Loucy (cell line): Measurements from ENCODE around the gene CCDC8.

ENCODE experiments used
- H2AFZ ChIP-seq: fragments of 200-600 bp; sonication (generic); 2 replicates; pipeline ENCODE4 v1.6.0; 2016; ENCODE audit warnings: antibody characterized with exemption, mild to moderate bottlenecking, low read length, moderate library complexity
- H3F3A ChIP-seq: fragments of 200-600 bp; 2 replicates; pipeline ENCODE4 v1.6.0; 2016; ENCODE audit warnings: antibody characterized with exemption, low read depth, mild to moderate bottlenecking
- H3K27me3 ChIP-seq: fragments of 200-600 bp; sonication (generic); 2 replicates; pipeline ENCODE4 v1.6.1; 2014; ENCODE audit warnings: low read length, mild to moderate bottlenecking; ENCODE audit not compliant: insufficient read depth, poor library complexity, severe bottlenecking
- H3K36me3 ChIP-seq: fragments of 200-600 bp; sonication (generic); 2 replicates; pipeline ENCODE4 v1.6.1; 2016; ENCODE audit warnings: low read length; ENCODE audit not compliant: insufficient read depth
- H3K4me1 ChIP-seq: fragments of 200-600 bp; sonication (generic); 2 replicates; pipeline ENCODE4 v1.5.1; 2014; ENCODE audit warnings: low read length, mild to moderate bottlenecking; ENCODE audit not compliant: insufficient read depth, poor library complexity, severe bottlenecking
- H3K4me2 ChIP-seq: fragments of 200-600 bp; sonication (generic); 2 replicates; pipeline ENCODE4 v1.6.0; 2014; ENCODE audit warnings: antibody characterized with exemption, low read length, low read depth, mild to moderate bottlenecking; ENCODE audit not compliant: poor library complexity, severe bottlenecking
- H3K4me3 ChIP-seq: fragments of 200-600 bp; sonication (generic); 2 replicates; pipeline ENCODE4 v1.5.1; 2014; ENCODE audit warnings: low read length, mild to moderate bottlenecking, mixed read lengths; ENCODE audit not compliant: poor library complexity, severe bottlenecking
- H3K79me2 ChIP-seq: fragments of 200-600 bp; sonication (generic); 2 replicates; pipeline ENCODE4 v1.6.1; 2014; ENCODE audit warnings: low read length; ENCODE audit not compliant: insufficient read depth
- H3K9ac ChIP-seq: fragments of 200-600 bp; sonication (generic); 2 replicates; pipeline ENCODE4 v1.6.0; 2014; ENCODE audit warnings: mild to moderate bottlenecking, low read depth, low read length, moderate library complexity; ENCODE audit not compliant: poor library complexity, severe bottlenecking
- H3K9me2 ChIP-seq: fragments of 200-600 bp; sonication (generic); replicated peaks from 2 replicates; pipeline ENCODE4 v1.6.1; 2016; ENCODE audit warnings: low read depth, low read length, mixed read lengths
- H3K9me3 ChIP-seq: fragments of 200-600 bp; sonication (generic); 2 replicates; pipeline ENCODE4 v1.6.1; 2014; ENCODE audit warnings: mild to moderate bottlenecking, antibody characterized with exemption, low read length, low read depth; ENCODE audit not compliant: insufficient read depth
- H4K20me1 ChIP-seq: fragments of 200-600 bp; sonication (generic); 2 replicates; pipeline ENCODE4 v1.6.0; 2014; ENCODE audit warnings: antibody characterized with exemption, low read length, mild to moderate bottlenecking; ENCODE audit not compliant: insufficient read depth, poor library complexity, severe bottlenecking
- CTCF ChIP-seq: fragments of 200-600 bp; sonication (generic); conservative IDR thresholded peaks from 2 replicates; pipeline ENCODE4 v1.5.1; 2014; ENCODE audit warnings: mild to moderate bottlenecking, antibody characterized with exemption, low read length
- EZH2phosphoT487 ChIP-seq: fragments of 200-600 bp; IDR thresholded peaks from 2 replicates; pipeline ENCODE4 v1.6.1; 2018; ENCODE audit warnings: antibody characterized with exemption, mild to moderate bottlenecking, moderate library complexity, borderline replicate concordance

CCDC8 gene

GRCh38 chr19:46386151-46386550 lies 27.2 kb downstream of the CCDC8 start:
- H3K9me3 ChIP-seq = no peaks in the 10 kb centered on the region
- H3K4me2 ChIP-seq = no peak overlapping the region
- H3K4me3 ChIP-seq = no peak overlapping the region
- peaks cover 96% of the 10 kb centered on the region; the same call in 1 of the 2 replicates for H3K36me3 ChIP-seq
- H3K79me2 ChIP-seq = no peaks in the 10 kb centered on the region
- no peaks in the 10 kb centered on the region for H3K9me2 ChIP-seq
- no peaks in the 10 kb centered on the region for H3K4me1 ChIP-seq
- no peak overlapping the region for H3K9ac ChIP-seq
- no peak overlapping the region for H2AFZ ChIP-seq
- no peaks in the 10 kb centered on the region for H4K20me1 ChIP-seq
- H3K27me3 ChIP-seq = no peaks in the 10 kb centered on the region
- no peaks in the 10 kb centered on the region for H3F3A ChIP-seq
- TF ChIP-seq CTCF (no peak), EZH2phosphoT487 (no peak)

- no peak overlapping the region for H3K9ac ChIP-seq
- H3K4me2 ChIP-seq = no peak overlapping the region
- no peak overlapping the region for H2AFZ ChIP-seq
- H3K36me3 ChIP-seq = peaks cover 95% of the 10 kb centered on the region; the same call in 1 of the 2 replicates
- H3K9me2 ChIP-seq = no peaks in the 10 kb centered on the region
- H3K27me3 ChIP-seq = no peaks in the 10 kb centered on the region
- H3K4me3 ChIP-seq = no peak overlapping the region
- H4K20me1 ChIP-seq = no peaks in the 10 kb centered on the region
- no peaks in the 10 kb centered on the region for H3K79me2 ChIP-seq
- no peaks in the 10 kb centered on the region for H3K9me3 ChIP-seq
- no peaks in the 10 kb centered on the region for H3K4me1 ChIP-seq
- no peaks in the 10 kb centered on the region for H3F3A ChIP-seq
- no peak for TF ChIP-seq CTCF
Measured at GRCh38 chr19:46385636-46386035, 27.7 kb downstream of the CCDC8 start.

- Histone ChIP-seq H3K79me2 (no peaks in the 10 kb centered on the region), H3K9me2 (no peaks in the 10 kb centered on the region), H2AFZ (no peak overlapping the region), H3K4me2 (no peak overlapping the region), H3K9me3 (no peaks in the 10 kb centered on the region), H4K20me1 (no peaks in the 10 kb centered on the region), H3K4me3 (no peak overlapping the region), H3K4me1 (no peaks in the 10 kb centered on the region), H3F3A (no peaks in the 10 kb centered on the region), H3K9ac (no peak overlapping the region), H3K27me3 (no peaks in the 10 kb centered on the region), H3K36me3 (peaks cover 95% of the 10 kb centered on the region; the same call in 1 of the 2 replicates)
- no peak for TF ChIP-seq EZH2phosphoT487
- TF ChIP-seq CTCF = no peak
Measured at GRCh38 chr19:46384396-46384795, 29.0 kb downstream of the CCDC8 start.
